Caco-2 (cell line): ENCODE results near the gene ADH1A. TPM values are rescaled to one million over a fixed set of nuclear protein-coding genes. Genes with fewer than 3 reads are reported as not detected.
"Not testable (repeated sequence)": the region's sequence is repeated elsewhere in the genome, so short reads cannot be mapped to it uniquely, and the experiment has no call there.

ENCODE experiments used
- BruUV-seq: library from RNA; stranded (reverse); fragments of 400-500 nt; replicated peaks from 2 replicates; lab custom pipeline; 2021; lab: Mats Ljungman, UMichigan
- CTCF ChIA-PET: fragments of 300-600 bp; sonication (Branson Sonifier 250); formaldehyde crosslinking; loops from one replicate; lab custom pipeline; 2022; ENCODE audit warnings: antibody characterized with exemption; lab: Charles Lee
- POLR2A ChIA-PET: fragments of 300-600 bp; sonication (Branson Sonifier 250); formaldehyde crosslinking; loops from one replicate; lab custom pipeline; 2022; ENCODE audit warnings: antibody characterized with exemption; lab: Charles Lee
- DNase-seq, 2 experiments: peaks; one replicate each; pipeline versions ENCODE4 v3.0.0 to v3.0.0-alpha.2; 2020 to 2022
- H3K27me3 ChIP-seq: replicated peaks from 2 replicates; pipeline ENCODE4 v1.6.0; 2011; ENCODE audit warnings: low read length; ENCODE audit not compliant: control insufficient read depth, insufficient read depth
- H3K36me3 ChIP-seq: 2 replicates; pipeline ENCODE4 v1.5.1; 2011; ENCODE audit warnings: low read length; ENCODE audit not compliant: control insufficient read depth, insufficient read depth
- H3K4me1 ChIP-seq: fragments of 250-450 bp; sonication (Bioruptor Pico); 2 replicates; pipeline ENCODE4 v1.5.1; 2020; ENCODE audit warnings: mild to moderate bottlenecking
- H3K4me3 ChIP-seq: 2 replicates; pipeline ENCODE4 v1.5.1; 2011; ENCODE audit warnings: low read depth, mild to moderate bottlenecking, control low read depth, low read length
- H3K9me3 ChIP-seq: fragments of 250-450 bp; sonication (Bioruptor Pico); 2 replicates; pipeline ENCODE4 v1.5.1; 2020; ENCODE audit warnings: mild to moderate bottlenecking, moderate library complexity
- H3K27ac Mint-ChIP-seq: one replicate; pipeline ENCODE4 v1.8.0; 2022; ENCODE audit warnings: mixed read lengths; ENCODE audit not compliant: unreplicated experiment
- H3K27me3 Mint-ChIP-seq: one replicate; pipeline ENCODE4 v1.8.0; 2022; ENCODE audit warnings: mixed read lengths; ENCODE audit not compliant: insufficient read depth, unreplicated experiment
- H3K36me3 Mint-ChIP-seq: one replicate; pipeline ENCODE4 v1.8.0; 2022; ENCODE audit warnings: mild to moderate bottlenecking, mixed read lengths; ENCODE audit not compliant: insufficient read depth, unreplicated experiment
- H3K4me1 Mint-ChIP-seq: one replicate; pipeline ENCODE4 v1.8.0; 2022; ENCODE audit warnings: low read depth, mixed read lengths; ENCODE audit not compliant: unreplicated experiment
- H3K4me3 Mint-ChIP-seq: one replicate; pipeline ENCODE4 v1.8.0; 2022; ENCODE audit warnings: mild to moderate bottlenecking, moderate library complexity, mixed read lengths; ENCODE audit not compliant: unreplicated experiment
- H3K9me3 Mint-ChIP-seq: one replicate; pipeline ENCODE4 v1.8.0; 2022; ENCODE audit warnings: mixed read lengths; ENCODE audit not compliant: unreplicated experiment
- CTCF ChIP-seq, 2 experiments: fragments of 200-600 bp in 1 of 2; IDR thresholded peaks; 1 replicate in 1 of 2; 2 replicates in 1 of 2; pipeline versions ENCODE4 v1.5.1 to v1.8.0; 2011 to 2022; ENCODE audit warnings: antibody characterized with exemption in 1 of 2, control low read depth in 1 of 2, inconsistent platforms in 1 of 2, low read depth in 1 of 2, low read length in 1 of 2, mild to moderate bottlenecking in 1 of 2, moderate library complexity in 1 of 2; ENCODE audit not compliant: insufficient read depth in 1 of 2, severe bottlenecking in 1 of 2, unreplicated experiment in 1 of 2
- intact Hi-C: fragments of 100-400 bp; cut with micrococcal nuclease; formaldehyde crosslinking; loops from one replicate; pipeline ENCODE4 v1.10.0; 2022; ENCODE audit not compliant: unreplicated experiment
- total RNA-seq: library from RNA; stranded (reverse); gene quantifications from 2 replicates; pipeline ENCODE4 v1.2.3, GENCODE V29; 2022

Gene ADH1A
- total RNA-seq, 1 experiment from 2014 or later: not detected

- H3K27ac Mint-ChIP-seq: no peak within 1 kb of the TSS
- CTCF ChIA-PET: no interaction called here
- no peaks in the 10 kb centered on the region for H3K36me3 Mint-ChIP-seq
- H3K27me3 ChIP-seq: no peaks in the 10 kb centered on the region
- no peaks in the 10 kb centered on the region for H3K9me3 Mint-ChIP-seq
- no peaks in the 10 kb centered on the region for H3K4me1 Mint-ChIP-seq
- no peak within 1 kb of the TSS for H3K4me3 Mint-ChIP-seq
- no TSS peak for BruUV-seq
- no peaks in the 10 kb centered on the region for H3K27me3 Mint-ChIP-seq
- no peak for TF ChIP-seq CTCF (IDR thresholded peaks at IDR 0.05; ENCODE audit: insufficient read depth in 1 of 2, low read depth in 1 of 2, low read length in 1 of 2, severe bottlenecking in 1 of 2, unreplicated experiment in 1 of 2)
- no peaks in the 10 kb centered on the region for H3K4me1 ChIP-seq
- no peaks in the 10 kb centered on the region for H3K36me3 ChIP-seq
- no peak for DNase-seq
- POLR2A ChIA-PET: no interaction called here
- peaks cover 4% of the 10 kb centered on the region; the same call in 1 of the 2 replicates for H3K9me3 ChIP-seq
- intact Hi-C loops: no loop called here
- H3K4me3 ChIP-seq: no peak within 1 kb of the TSS
Measured at GRCh38 chr4:99321241-99322191, 30.7 kb upstream of the ADH1A start, which contains the start of gene ADH1B. TSS of gene ADH1B (minus strand) at chr4:99321401. CDS start at chr4:99321331, 70 bp downstream.

- H3K9me3 ChIP-seq, H3K9me3 Mint-ChIP-seq, H3K27ac Mint-ChIP-seq, BruUV-seq, H3K4me3 ChIP-seq, intact Hi-C loops, POLR2A ChIA-PET, H3K36me3 Mint-ChIP-seq, H3K36me3 ChIP-seq, H3K27me3 Mint-ChIP-seq, H3K4me1 ChIP-seq, H3K27me3 ChIP-seq, H3K4me3 Mint-ChIP-seq, DNase-seq, CTCF ChIA-PET, H3K4me1 Mint-ChIP-seq: not testable (repeated sequence)
Measured at GRCh38 chr4:99317811-99318210, 27.0 kb upstream of the ADH1A start.

- BruUV-seq: no TSS peak
Measured at GRCh38 chr4:99317354-99317753, 26.6 kb upstream of the ADH1A start.

More at GRCh38 chr4:99317354-99317753, 26.6 kb upstream of the ADH1A start:
- Histone ChIP-seq H3K36me3 (no peaks in the 10 kb centered on the region), H3K9me3 (peaks cover 4% of the 10 kb centered on the region; the same call in 1 of the 2 replicates), H3K4me1 (no peaks in the 10 kb centered on the region), H3K4me3 (no peak overlapping the region), H3K27me3 (no peaks in the 10 kb centered on the region)
- CTCF ChIA-PET: no interaction called here
- no peaks in the 10 kb centered on the region for H3K9me3 Mint-ChIP-seq
- no peaks in the 10 kb centered on the region for H3K4me1 Mint-ChIP-seq
- POLR2A ChIA-PET: no interaction called here
- no peaks in the 10 kb centered on the region for H3K36me3 Mint-ChIP-seq
- TF ChIP-seq CTCF (IDR thresholded peaks at IDR 0.05; ENCODE audit: insufficient read depth in 1 of 2, low read depth in 1 of 2, low read length in 1 of 2, severe bottlenecking in 1 of 2, unreplicated experiment in 1 of 2): no peak
- no peak for DNase-seq
- H3K27ac Mint-ChIP-seq: no peak overlapping the region
- no peak overlapping the region for H3K4me3 Mint-ChIP-seq
- no peaks in the 10 kb centered on the region for H3K27me3 Mint-ChIP-seq
- intact Hi-C loops: no loop called here
